ENCODE results near the gene KRT14.
"Not testable (repeated sequence)": the region's sequence is repeated elsewhere in the genome, so short reads cannot be mapped to it uniquely, and the experiment has no call there.

The KRT14 gene

GRCh38 chr17:41586863-41587495, at the start of gene KRT14:
Gene KRT14 (minus strand): TSS chr17:41586895. CDS start chr17:41586834, 61 bp downstream.
- DNase-seq, result no peak

DNA sequence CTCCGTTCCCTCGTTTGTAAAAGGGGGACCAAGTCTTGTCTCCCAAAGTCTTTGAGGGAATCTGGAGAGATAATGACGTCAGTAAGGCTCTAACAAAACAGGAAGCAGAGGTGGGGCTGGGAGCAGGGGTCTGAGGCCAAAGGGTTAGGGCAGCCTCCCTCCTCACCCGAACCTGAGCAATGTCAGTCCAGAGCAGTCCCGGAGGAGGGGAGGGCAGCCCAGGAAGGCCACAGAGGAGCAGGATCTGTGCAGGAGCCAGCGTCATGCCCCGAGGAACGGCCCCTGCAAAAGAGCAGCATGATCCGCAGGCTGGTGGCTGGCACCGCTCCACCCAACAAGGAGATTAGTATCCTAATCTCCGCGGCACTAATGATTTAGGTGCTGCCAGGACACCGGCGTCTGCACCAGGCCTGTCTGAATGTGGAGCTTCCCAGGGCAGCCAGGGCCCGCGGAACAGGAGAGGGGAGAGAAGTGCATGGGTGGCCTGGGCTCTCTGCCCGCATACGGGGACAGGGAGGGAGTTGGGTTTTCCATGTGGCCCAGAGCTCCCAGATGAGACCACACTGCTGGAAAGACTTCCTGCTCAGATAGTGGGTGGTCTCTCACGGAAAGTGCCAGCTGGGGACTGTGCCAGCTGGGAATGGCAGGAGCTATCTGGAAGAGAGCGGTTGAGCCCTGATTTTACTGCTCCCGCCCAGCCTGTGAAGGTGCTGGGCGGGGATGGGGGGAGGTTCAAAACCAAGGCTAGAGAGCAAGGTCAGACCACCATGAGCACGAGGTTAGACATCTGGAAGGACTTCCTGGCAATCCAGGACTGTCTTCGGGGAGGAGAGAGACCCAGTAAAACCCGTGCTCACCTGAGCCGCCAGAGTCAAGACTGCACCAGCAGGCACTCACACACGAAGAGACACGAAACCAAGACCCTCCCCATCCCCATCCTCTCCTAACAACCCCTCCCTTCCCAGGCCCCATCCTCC, 48.7 kb upstream of the KRT14 start:
- no peak for DNase-seq

DNA sequence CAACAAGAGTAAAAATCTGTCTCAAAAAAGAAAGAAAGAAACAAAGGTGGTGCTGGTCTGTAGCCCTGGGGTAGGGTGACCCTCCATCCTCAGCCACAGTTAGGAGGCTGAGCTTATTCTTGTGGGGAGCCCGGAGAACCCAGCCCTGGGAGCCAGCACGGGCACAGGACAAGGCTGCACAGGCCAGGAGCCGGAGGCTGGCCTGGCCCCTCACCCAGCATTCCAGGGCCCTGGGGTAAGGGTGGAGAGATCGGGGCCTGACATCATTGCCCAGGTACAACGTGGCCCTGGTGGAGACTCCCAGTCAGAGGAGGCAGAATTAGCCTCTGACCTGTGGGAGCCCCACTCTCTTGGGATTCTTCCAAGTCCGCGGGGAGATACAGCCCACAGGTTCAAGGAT, 47.9 kb upstream of the KRT14 start:
- DNase-seq, result no peak

GRCh38 chr17:41633556-41634199, 47.0 kb upstream of the KRT14 start:
- DNase-seq, result no peak

GRCh38 chr17:41632482-41633105, 45.9 kb upstream of the KRT14 start:
- DNase-seq, result no peak

GRCh38 chr17:41631898-41632285, 45.2 kb upstream of the KRT14 start:
- no peak for DNase-seq

GRCh38 chr17:41631025-41631897, 44.6 kb upstream of the KRT14 start:
- no peak for DNase-seq

GRCh38 chr17:41629826-41630670, 43.4 kb upstream of the KRT14 start:
- no peak for DNase-seq

- no peak for DNase-seq
Measured at GRCh38 chr17:41629316-41629715, 42.6 kb upstream of the KRT14 start.

DNA sequence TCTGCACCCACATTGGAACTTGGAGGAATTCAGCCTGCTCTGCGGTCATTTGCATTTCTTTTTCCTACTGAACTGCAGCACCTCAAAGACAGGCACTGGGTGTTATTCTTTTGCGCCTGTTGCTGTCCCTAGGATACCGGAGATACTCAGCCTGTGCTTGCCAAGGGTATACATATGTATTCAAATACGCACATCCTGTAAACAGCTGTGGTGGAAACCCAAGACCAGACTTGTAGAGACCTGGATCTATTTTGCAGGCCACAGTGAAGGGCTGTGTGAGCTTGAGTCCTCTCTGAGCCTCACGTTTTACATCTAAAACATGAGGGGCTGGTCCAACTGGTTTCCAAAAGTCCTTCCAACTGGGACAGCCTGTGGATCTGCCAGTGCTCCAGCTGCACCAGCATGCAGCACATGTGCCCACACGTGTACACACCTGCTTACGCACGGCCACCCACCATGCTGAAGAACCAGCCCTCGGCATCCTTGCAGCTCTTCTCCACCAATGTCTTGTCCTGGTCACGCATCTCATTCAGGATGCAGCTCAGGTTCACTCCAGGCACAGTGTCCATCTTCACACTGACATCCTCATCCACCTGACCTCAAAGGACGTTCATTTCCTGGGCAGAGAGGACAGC, 42.0 kb upstream of the KRT14 start:
- not testable (repeated sequence) for DNase-seq

GRCh38 chr17:41628073-41628370, 41.3 kb upstream of the KRT14 start:
- DNase-seq, result not testable (repeated sequence)

DNA sequence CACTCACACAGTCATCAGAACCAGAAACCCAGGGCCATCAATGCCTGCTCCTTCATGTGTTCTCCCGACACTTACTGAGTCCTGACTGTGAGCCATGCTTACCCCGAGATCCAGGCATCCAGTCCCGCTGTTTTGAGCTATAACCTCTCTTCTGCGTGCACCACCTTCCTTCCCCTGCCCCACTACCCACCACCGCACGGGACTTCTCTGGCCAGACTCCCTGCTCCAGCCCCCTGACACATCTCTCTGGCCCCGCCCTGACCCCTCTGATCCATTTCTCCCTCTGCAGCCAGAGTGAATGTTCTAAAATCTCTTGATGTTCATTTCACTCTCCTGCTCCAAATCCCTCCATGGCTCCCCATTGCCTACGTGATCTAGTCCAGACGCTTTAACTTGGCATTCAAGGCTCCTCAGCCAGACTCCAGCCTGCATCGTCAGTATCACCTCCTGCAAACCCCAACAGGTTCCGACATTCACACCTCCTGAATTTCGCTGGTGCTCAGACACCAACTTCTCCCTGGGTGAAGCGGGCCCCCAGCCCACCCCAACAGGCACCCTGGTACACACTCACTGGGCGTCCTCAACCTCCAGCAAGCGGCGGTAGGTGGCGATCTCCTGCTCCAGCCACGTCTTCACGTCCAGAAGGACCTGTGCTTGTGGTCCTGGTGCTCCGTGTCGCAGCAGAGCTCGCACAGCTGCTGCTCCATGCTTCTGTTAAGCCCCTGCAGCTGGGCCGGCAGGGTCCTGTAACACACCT, 40.8 kb upstream of the KRT14 start:
- no peak for DNase-seq

DNA sequence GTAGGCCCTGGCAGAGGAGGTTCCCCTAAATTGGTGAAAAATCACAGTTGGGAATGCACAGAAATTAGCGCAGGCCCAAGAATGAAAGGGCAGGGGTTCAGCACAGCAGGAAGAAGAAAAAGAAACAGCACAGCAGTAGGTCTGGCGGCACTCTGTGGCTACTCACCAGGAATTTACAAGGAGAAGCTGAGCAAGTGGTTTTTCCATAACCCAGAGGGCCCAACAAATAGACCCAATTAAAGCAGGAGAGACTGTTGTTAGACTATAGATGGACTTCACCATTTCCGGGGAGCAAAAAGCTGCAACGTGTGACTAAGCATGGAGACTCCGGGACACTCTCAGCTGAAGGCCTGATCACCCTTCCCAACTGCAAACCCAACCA, 40.2 kb upstream of the KRT14 start:
- DNase-seq, result not testable (repeated sequence)

GRCh38 chr17:41626028-41626913, 39.6 kb upstream of the KRT14 start:
- DNase-seq, result not testable (repeated sequence)

DNA sequence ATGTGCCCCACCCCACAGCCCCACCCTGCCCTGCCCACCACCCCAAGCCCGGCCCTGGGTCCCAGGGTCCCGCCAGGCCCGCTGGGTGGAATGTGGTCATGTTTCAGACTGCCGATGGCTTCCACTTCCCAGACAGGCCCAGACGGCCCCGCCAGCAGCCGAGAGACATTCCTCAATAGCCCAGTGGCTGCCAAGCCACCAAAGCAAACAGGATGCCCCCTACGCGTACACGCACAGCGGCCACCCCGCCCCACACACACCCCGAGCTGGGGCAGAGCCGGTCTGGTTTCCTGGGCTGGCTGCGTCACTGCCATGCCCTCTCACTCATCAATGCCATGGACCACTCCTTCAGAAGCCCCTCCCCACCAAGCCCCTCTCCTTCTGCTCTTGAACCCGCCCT, 38.9 kb upstream of the KRT14 start:
- DNase-seq, result no peak

DNA sequence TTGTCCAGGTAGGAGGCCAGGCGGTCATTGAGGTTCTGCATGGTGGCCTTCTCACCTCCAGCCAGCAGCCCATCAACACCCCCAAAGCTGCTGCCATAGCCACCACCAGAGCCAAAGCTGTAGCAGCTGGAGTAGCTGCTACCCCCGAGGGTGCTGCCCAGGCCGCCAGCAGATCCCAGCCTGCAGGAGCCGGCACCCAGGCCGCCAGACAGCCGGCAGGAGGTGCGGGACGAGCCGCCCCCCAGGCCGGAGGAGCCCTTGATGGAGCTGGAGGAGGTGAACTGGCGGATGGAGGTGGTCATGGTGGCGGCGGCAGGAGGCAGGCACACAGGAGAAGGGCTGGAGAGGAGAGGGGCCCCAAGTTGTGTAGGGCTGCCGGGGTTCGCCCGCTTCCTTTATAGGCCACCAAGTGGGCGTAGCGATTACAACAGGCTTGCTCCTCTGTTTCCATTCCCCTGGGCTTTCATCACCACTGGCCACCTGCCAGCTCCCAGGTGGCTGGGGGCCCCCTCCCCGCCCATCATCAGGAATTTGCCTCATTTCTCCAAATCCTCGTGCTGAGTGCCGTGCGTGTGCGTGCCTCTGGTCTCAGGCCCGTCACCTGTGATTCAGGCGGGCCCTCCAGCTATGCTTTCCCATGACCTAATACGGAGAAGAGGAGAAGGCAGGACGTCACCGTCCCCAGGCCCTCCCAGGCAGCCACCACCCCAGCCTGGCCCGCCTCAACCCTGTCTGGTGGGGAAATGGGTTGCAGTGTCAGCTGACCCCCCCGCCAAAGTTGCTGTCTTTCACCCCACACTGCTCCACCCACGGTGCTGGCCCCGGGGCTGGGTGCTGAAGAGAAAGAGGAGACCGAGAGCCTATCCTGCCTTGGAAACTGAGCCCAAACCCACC, 37.8 kb upstream of the KRT14 start, which contains the start of gene KRT17:
Gene KRT17 (minus strand): TSS at position 368 of the 894 bp plus-strand sequence. CDS start 66 bp downstream, at position 302.
- DNase-seq, result no peak

DNA sequence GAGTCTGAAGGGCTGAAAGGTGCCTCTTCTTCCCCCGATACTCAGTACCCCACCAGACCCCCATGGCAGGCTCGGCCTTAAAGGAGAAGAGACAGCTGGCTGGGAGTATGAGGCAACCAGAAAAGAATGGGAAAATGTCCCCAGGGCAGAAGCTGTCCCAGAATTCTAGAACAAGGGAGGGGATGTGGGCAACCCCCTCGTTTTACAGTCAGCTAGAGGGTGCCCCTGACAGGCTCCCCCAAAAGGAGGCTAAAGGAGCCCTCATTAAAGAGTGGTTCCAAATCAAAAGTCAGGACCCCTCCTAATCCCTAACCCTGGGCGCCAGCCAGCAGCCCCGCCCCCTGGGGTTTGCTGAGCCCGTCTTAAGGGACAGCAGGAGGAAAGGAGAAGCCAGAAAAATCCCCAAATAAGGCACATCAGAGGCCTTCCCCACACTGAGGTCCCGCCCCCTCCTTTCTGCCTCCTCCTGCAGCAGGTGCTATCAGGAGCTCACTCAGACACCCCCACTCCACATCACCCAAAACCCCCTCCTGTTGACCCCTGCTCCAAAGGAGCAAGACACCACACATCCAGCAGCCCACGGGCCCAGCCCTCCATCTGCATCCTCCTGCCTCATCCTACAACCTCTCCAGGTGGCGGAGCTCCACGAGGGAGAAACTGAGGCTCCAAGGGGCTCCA, 36.6 kb upstream of the KRT14 start:
- DNase-seq, result not testable (repeated sequence)
